ENCODE measurements around the gene FAM170A. TPM values are rescaled to one million over a fixed set of nuclear protein-coding genes. Genes with fewer than 3 reads are reported as not detected.

Gene FAM170A
- polyA plus RNA-seq, 2 donors, result 0.10 TPM; not detected in 1

DNA sequence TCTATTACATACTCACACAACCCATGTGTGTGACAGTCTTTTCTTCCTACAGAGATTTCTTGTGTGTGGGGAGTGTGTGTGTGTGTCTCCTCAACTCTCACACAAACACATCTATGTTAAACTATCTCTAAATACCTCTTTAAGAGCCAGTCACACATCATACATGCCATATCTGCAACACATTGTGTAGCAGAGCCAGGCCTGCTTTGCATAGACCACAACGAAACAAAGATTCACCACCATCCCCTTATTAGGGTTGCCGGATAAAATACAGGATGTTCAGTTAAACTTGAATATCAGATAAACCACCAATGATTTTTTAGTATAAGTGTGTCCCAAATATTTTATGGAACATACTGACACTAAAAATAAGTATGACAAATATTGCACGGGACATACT is 2.3 kb downstream of the FAM170A start:
- H3K36me3 ChIP-seq (ENCODE audit: control insufficient read depth in 2 of 2, insufficient read depth in 2 of 2, low read length in 1 of 2), result no peaks in the 10 kb centered on the region
- 95 to 97% methylated on average over 3 of the region's 3 CpGs for WGBS, 2 donors
- H3K27ac ChIP-seq (ENCODE audit: low read depth in 2 of 2, low read length in 1 of 2), result no peak overlapping the region
- H3K4me1 ChIP-seq (ENCODE audit: control insufficient read depth in 2 of 2, insufficient read depth in 2 of 2, low read length in 1 of 2), result no peaks in the 10 kb centered on the region
- peaks cover 0 to 3% of the 10 kb centered on the region in 2 donors for H3K9me3 ChIP-seq (ENCODE audit: control insufficient read depth in 2 of 2, insufficient read depth in 1 of 2, low read depth in 1 of 2, low read length in 1 of 2)
- H3K4me3 ChIP-seq (ENCODE audit: low read depth in 1 of 2, low read length in 2 of 2), result no peak overlapping the region
- no peaks in the 10 kb centered on the region for H3K27me3 ChIP-seq (ENCODE audit: control insufficient read depth in 1 of 2, insufficient read depth in 2 of 2, low read length in 2 of 2)

DNA sequence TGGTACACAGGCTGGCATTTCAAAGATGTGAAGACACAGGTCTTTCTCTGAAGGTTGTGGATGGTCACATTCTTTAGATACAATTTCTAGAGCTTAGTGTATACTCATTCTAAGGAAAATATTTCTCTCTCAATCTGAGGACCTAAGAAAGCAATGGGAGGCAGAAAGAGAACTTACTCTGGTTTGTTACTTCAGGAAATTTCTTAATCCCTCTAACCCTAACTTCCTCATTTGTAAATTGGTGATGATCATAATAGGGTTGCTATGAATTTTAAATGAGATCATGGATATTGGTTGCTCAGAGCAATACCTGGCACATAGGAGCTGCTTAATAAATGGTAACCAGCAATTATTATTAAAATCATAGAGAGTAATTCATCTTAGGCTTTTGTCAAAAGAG is 22.1 kb downstream of the FAM170A start:
- Histone ChIP-seq H3K27me3 (ENCODE audit: control insufficient read depth in 1 of 2, insufficient read depth in 2 of 2, low read length in 2 of 2) (no peaks in the 10 kb centered on the region), H3K4me1 (ENCODE audit: control insufficient read depth in 2 of 2, insufficient read depth in 2 of 2, low read length in 1 of 2) (no peaks in the 10 kb centered on the region), H3K36me3 (ENCODE audit: control insufficient read depth in 2 of 2, insufficient read depth in 2 of 2, low read length in 1 of 2) (no peaks in the 10 kb centered on the region)

DNA sequence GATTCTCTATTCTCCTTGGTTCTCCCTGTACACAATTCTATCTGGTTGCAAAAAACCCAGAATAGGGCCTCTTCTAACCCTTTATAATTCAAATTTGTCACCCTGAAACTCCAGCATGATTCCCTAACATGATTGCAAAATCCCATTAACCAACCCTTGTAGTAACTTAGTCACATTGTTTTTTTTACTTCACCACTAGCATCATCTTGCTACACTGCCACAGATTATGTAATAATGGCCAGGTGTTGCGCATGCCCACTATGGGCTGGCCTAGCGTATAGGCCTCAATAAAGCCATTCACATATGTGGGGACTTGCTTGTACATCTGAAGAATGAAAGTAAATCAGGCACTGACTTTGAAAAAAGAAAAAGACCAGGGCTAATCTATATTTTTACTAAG is 25.7 kb downstream of the FAM170A start:
- Histone ChIP-seq H3K27me3 (ENCODE audit: control insufficient read depth in 1 of 2, insufficient read depth in 2 of 2, low read length in 2 of 2) (no peaks in the 10 kb centered on the region), H3K4me1 (ENCODE audit: control insufficient read depth in 2 of 2, insufficient read depth in 2 of 2, low read length in 1 of 2) (no peaks in the 10 kb centered on the region)
- WGBS, 2 donors, result 85 to 94% methylated on average over 2 of the region's 2 CpGs

More for the DNA sequence above, 22.1 kb downstream of the FAM170A start:
- no peaks in the 10 kb centered on the region for H3K9me3 ChIP-seq (ENCODE audit: control insufficient read depth in 2 of 2, insufficient read depth in 1 of 2, low read depth in 1 of 2, low read length in 1 of 2)
- no peak overlapping the region for H3K27ac ChIP-seq (ENCODE audit: low read depth in 2 of 2, low read length in 1 of 2)
- H3K4me3 ChIP-seq (ENCODE audit: low read depth in 1 of 2, low read length in 2 of 2), result no peak overlapping the region

DNA sequence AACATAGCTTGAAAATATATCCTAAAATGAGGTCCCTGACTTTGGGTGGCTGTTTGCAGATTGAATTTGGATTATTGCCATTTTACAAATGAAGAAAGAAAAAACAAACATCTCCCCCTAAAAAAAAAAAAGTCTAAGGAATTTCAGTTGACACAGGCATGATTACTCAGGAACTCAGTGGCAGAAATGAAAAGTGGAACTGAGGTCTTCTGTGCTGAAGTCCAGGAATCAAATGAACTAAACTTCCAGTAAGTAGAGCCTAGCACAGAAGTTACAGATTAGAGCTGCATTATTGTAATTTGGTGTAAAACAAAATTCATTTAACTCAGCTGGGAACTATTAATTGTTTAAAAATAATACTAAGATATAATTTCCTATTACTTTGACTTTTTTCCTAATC is 26.7 kb downstream of the FAM170A start:
- no peaks in the 10 kb centered on the region for H3K36me3 ChIP-seq (ENCODE audit: control insufficient read depth in 2 of 2, insufficient read depth in 2 of 2, low read length in 1 of 2)
- no peaks in the 10 kb centered on the region for H3K9me3 ChIP-seq (ENCODE audit: control insufficient read depth in 2 of 2, insufficient read depth in 1 of 2, low read depth in 1 of 2, low read length in 1 of 2)
- no peak overlapping the region for H3K27ac ChIP-seq (ENCODE audit: low read depth in 2 of 2, low read length in 1 of 2)
- no peak overlapping the region for H3K4me3 ChIP-seq (ENCODE audit: low read depth in 1 of 2, low read length in 2 of 2)
- no peaks in the 10 kb centered on the region for H3K27me3 ChIP-seq (ENCODE audit: control insufficient read depth in 1 of 2, insufficient read depth in 2 of 2, low read length in 2 of 2)
- H3K4me1 ChIP-seq (ENCODE audit: control insufficient read depth in 2 of 2, insufficient read depth in 2 of 2, low read length in 1 of 2), result no peaks in the 10 kb centered on the region

More for the DNA sequence above, 25.7 kb downstream of the FAM170A start:
- Histone ChIP-seq H3K9me3 (ENCODE audit: control insufficient read depth in 2 of 2, insufficient read depth in 1 of 2, low read depth in 1 of 2, low read length in 1 of 2) (no peaks in the 10 kb centered on the region), H3K27ac (ENCODE audit: low read depth in 2 of 2, low read length in 1 of 2) (no peak overlapping the region), H3K36me3 (ENCODE audit: control insufficient read depth in 2 of 2, insufficient read depth in 2 of 2, low read length in 1 of 2) (no peaks in the 10 kb centered on the region), H3K4me3 (ENCODE audit: low read depth in 1 of 2, low read length in 2 of 2) (no peak overlapping the region)

DNA sequence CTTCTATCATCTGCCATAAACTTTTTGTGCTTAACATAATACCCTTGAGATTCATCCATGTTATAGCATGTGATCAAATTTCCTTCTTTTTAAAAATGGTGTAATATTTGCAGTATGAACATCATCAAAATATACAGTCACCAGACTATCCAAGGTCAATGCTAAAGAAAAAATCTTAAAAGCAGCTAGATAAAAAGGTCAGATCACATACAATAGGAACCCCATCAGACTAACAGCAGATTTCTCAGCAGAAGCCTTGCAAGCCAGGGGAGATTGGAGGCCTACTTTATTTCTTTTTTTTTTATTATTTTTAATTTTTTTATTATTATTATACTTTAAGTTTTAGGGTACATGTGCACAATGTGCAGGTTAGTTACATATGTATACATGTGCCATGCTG is 37.2 kb downstream of the FAM170A start:
- peaks cover 0 to 2% of the 10 kb centered on the region in 2 donors for H3K9me3 ChIP-seq (ENCODE audit: control insufficient read depth in 2 of 2, insufficient read depth in 1 of 2, low read depth in 1 of 2, low read length in 1 of 2)
- H3K36me3 ChIP-seq (ENCODE audit: control insufficient read depth in 2 of 2, insufficient read depth in 2 of 2, low read length in 1 of 2), result no peaks in the 10 kb centered on the region
- H3K4me3 ChIP-seq (ENCODE audit: low read depth in 1 of 2, low read length in 2 of 2), result no peak overlapping the region
- no peaks in the 10 kb centered on the region for H3K27me3 ChIP-seq (ENCODE audit: control insufficient read depth in 1 of 2, insufficient read depth in 2 of 2, low read length in 2 of 2)
- no peak overlapping the region for H3K27ac ChIP-seq (ENCODE audit: low read depth in 2 of 2, low read length in 1 of 2)
- H3K4me1 ChIP-seq (ENCODE audit: control insufficient read depth in 2 of 2, insufficient read depth in 2 of 2, low read length in 1 of 2), result no peaks in the 10 kb centered on the region

DNA sequence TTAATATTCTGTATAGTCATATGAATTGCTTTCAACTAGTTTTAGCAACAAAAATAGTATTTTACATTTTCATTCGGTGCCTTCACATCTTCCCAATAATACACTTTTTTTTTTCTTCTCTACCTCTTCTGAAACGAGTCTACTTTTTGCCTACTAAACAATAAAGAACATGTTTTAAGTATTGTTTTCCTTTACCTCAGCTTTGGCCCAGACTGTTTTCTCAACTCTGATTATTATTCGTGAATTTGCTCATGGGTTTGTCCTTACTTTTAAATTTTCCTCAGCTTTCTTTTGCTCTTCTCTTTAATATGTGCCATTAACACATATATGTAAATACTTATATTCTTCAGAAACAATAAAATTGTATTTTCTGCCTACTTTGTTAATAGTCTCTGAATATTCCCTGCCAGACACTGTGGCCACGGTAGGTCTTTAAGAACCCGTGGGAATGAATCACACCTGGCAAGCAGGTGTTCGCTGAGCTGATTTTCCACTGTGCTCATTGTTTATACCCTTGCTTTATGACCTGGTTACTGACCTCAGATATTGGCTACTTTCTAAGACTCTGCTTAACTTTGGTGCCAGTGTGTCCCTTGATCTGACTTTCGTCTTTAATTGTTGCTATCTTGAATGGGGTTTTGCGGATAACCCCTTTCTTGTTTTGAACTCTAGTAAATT is 49.1 kb downstream of the FAM170A start:
- no peaks in the 10 kb centered on the region for H3K4me1 ChIP-seq (ENCODE audit: control insufficient read depth in 2 of 2, insufficient read depth in 2 of 2, low read length in 1 of 2)
- H3K9me3 ChIP-seq (ENCODE audit: control insufficient read depth in 2 of 2, insufficient read depth in 1 of 2, low read depth in 1 of 2, low read length in 1 of 2), result peaks cover 3 to 6% of the 10 kb centered on the region in 2 donors
- no peaks in the 10 kb centered on the region for H3K36me3 ChIP-seq (ENCODE audit: control insufficient read depth in 2 of 2, insufficient read depth in 2 of 2, low read length in 1 of 2)
- H3K27me3 ChIP-seq (ENCODE audit: control insufficient read depth in 1 of 2, insufficient read depth in 2 of 2, low read length in 2 of 2), result no peaks in the 10 kb centered on the region
- H3K27ac ChIP-seq (ENCODE audit: low read depth in 2 of 2, low read length in 1 of 2), result no peak overlapping the region
- WGBS, 2 donors, result 51 to 55% methylated on average over 8 of the region's 8 CpGs
- no peak overlapping the region for H3K4me3 ChIP-seq (ENCODE audit: low read depth in 1 of 2, low read length in 2 of 2)

DNA sequence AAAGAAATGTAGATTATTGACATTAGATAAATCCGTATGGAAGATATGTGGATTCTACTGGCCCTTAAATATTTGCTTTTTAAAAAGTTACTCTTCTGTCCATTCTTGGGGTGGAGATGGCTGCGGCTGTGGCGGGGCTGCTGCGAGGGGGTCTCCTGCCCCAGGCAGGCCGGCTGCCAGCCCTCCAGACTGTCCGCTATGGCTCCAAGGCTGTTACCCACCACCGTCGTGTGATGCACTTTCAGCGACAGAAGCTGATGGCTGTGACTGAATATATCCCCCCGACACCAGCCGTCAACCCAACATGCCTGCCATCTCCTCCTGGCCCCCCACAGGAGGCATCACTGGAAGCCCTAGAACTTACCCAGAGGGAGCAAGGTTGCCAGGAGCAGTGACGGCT is 50.7 kb downstream of the FAM170A start:
- WGBS, 2 donors, result 80 to 88% methylated on average over 12 of the region's 12 CpGs
- Histone ChIP-seq H3K27ac (ENCODE audit: low read depth in 2 of 2, low read length in 1 of 2) (no peak overlapping the region), H3K4me3 (ENCODE audit: low read depth in 1 of 2, low read length in 2 of 2) (no peak overlapping the region), H3K4me1 (ENCODE audit: control insufficient read depth in 2 of 2, insufficient read depth in 2 of 2, low read length in 1 of 2) (no peaks in the 10 kb centered on the region), H3K27me3 (ENCODE audit: control insufficient read depth in 1 of 2, insufficient read depth in 2 of 2, low read length in 2 of 2) (no peaks in the 10 kb centered on the region), H3K9me3 (ENCODE audit: control insufficient read depth in 2 of 2, insufficient read depth in 1 of 2, low read depth in 1 of 2, low read length in 1 of 2) (peaks cover 3 to 6% of the 10 kb centered on the region in 2 donors), H3K36me3 (ENCODE audit: control insufficient read depth in 2 of 2, insufficient read depth in 2 of 2, low read length in 1 of 2) (no peaks in the 10 kb centered on the region)

DNA sequence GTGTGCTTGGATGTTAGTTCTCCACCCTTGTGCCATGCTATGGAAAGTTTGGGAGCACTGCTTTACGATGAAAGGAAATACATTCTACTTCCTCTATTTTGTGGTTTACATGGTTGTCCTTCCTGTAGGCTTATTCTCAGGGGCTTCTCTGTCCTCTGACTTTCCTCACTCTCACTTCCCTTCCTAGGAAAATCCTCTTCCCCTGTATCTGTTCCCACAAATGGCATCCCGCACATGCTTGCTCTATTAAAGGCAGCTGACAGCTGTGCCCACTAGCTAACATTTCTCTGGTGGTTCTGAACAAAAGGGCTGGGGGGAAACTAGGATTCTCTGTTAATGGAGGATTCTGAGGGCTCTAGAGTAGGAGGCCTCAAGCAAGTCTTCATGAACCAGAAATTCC is 52.4 kb downstream of the FAM170A start:
- Histone ChIP-seq H3K27ac (ENCODE audit: low read depth in 2 of 2, low read length in 1 of 2) (no peak overlapping the region), H3K27me3 (ENCODE audit: control insufficient read depth in 1 of 2, insufficient read depth in 2 of 2, low read length in 2 of 2) (no peaks in the 10 kb centered on the region), H3K4me1 (ENCODE audit: control insufficient read depth in 2 of 2, insufficient read depth in 2 of 2, low read length in 1 of 2) (no peaks in the 10 kb centered on the region), H3K9me3 (ENCODE audit: control insufficient read depth in 2 of 2, insufficient read depth in 1 of 2, low read depth in 1 of 2, low read length in 1 of 2) (peaks cover 3 to 6% of the 10 kb centered on the region in 2 donors), H3K36me3 (ENCODE audit: control insufficient read depth in 2 of 2, insufficient read depth in 2 of 2, low read length in 1 of 2) (no peaks in the 10 kb centered on the region), H3K4me3 (ENCODE audit: low read depth in 1 of 2, low read length in 2 of 2) (no peak overlapping the region)
- WGBS, 2 donors, result 76% methylated on average over 2 of the region's 2 CpGs

DNA sequence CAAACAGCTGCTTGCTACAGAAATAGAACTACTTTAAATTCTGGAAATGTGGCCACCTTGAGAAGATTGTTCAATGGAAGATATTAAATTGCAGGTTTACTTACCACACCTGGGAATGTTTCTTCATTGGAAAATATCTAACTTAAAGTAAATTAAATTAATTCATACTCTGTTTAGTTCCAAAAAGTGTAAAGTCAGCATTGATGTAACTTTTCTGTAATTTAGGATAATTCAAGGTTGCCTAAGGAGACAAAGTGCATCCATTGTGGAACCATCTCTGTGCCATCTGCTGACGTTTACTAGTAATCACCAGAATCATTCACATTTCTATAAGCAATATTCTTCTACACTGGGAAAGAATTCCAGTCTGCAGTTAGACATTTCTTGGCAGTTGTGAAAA is 53.0 kb downstream of the FAM170A start:
- Histone ChIP-seq H3K9me3 (ENCODE audit: control insufficient read depth in 2 of 2, insufficient read depth in 1 of 2, low read depth in 1 of 2, low read length in 1 of 2) (peaks cover 3 to 6% of the 10 kb centered on the region in 2 donors), H3K36me3 (ENCODE audit: control insufficient read depth in 2 of 2, insufficient read depth in 2 of 2, low read length in 1 of 2) (no peaks in the 10 kb centered on the region), H3K4me1 (ENCODE audit: control insufficient read depth in 2 of 2, insufficient read depth in 2 of 2, low read length in 1 of 2) (no peaks in the 10 kb centered on the region), H3K27ac (ENCODE audit: low read depth in 2 of 2, low read length in 1 of 2) (no peak overlapping the region), H3K4me3 (ENCODE audit: low read depth in 1 of 2, low read length in 2 of 2) (no peak overlapping the region), H3K27me3 (ENCODE audit: control insufficient read depth in 1 of 2, insufficient read depth in 2 of 2, low read length in 2 of 2) (no peaks in the 10 kb centered on the region)
- WGBS, 2 donors, result 68 to 81% methylated on average over 1 of the region's 1 CpG
